Measurements from ENCODE around the gene MYH6.
"Not testable (repeated sequence)": the region's sequence is repeated elsewhere in the genome, so short reads cannot be mapped to it uniquely, and the experiment has no call there.

Gene MYH6

GRCh38 chr14:23407516-23408306, at the start of gene MYH6:
MYH6 (minus strand) TSS chr14:23408273; CDS start chr14:23407223, 1,050 bp downstream.
- DNase-seq (ENCODE audit: low read depth): no peak

GRCh38 chr14:23456883-23457586, 49.0 kb upstream of the MYH6 start:
- DNase-seq (ENCODE audit: low read depth): not testable (repeated sequence)

GRCh38 chr14:23454445-23454856, 46.4 kb upstream of the MYH6 start:
- DNase-seq (ENCODE audit: low read depth): no peak

GRCh38 chr14:23452237-23452636, 44.2 kb upstream of the MYH6 start:
- DNase-seq (ENCODE audit: low read depth): no peak

- DNase-seq (ENCODE audit: low read depth): no peak
Measured at GRCh38 chr14:23450379-23450778, 42.3 kb upstream of the MYH6 start.

- no peak for DNase-seq (ENCODE audit: low read depth)
Measured at GRCh38 chr14:23449314-23449713, 41.2 kb upstream of the MYH6 start.

GRCh38 chr14:23447361-23448350, 39.6 kb upstream of the MYH6 start:
- no peak for DNase-seq (ENCODE audit: low read depth)

GRCh38 chr14:23446291-23446851, 38.3 kb upstream of the MYH6 start:
- DNase-seq (ENCODE audit: low read depth): no peak

GRCh38 chr14:23445773-23446172, 37.7 kb upstream of the MYH6 start:
- no peak for DNase-seq (ENCODE audit: low read depth)

- no peak for DNase-seq (ENCODE audit: low read depth)
Measured at GRCh38 chr14:23444314-23444713, 36.2 kb upstream of the MYH6 start.

GRCh38 chr14:23443881-23444280, 35.8 kb upstream of the MYH6 start:
- DNase-seq (ENCODE audit: low read depth): no peak

- DNase-seq (ENCODE audit: low read depth): no peak
Measured at GRCh38 chr14:23443411-23443812, 35.3 kb upstream of the MYH6 start.

- DNase-seq (ENCODE audit: low read depth): no peak
Measured at GRCh38 chr14:23442721-23443356, 34.8 kb upstream of the MYH6 start.

- no peak for DNase-seq (ENCODE audit: low read depth)
Measured at GRCh38 chr14:23441076-23441475, 33.0 kb upstream of the MYH6 start.

- DNase-seq (ENCODE audit: low read depth): no peak
Measured at GRCh38 chr14:23439107-23439835, 31.2 kb upstream of the MYH6 start.

GRCh38 chr14:23438101-23438971, 30.3 kb upstream of the MYH6 start:
- no peak for DNase-seq (ENCODE audit: low read depth)

- no peak for DNase-seq (ENCODE audit: low read depth)
Measured at GRCh38 chr14:23437133-23438100, 29.3 kb upstream of the MYH6 start.

GRCh38 chr14:23436327-23437132, 28.5 kb upstream of the MYH6 start:
- no peak for DNase-seq (ENCODE audit: low read depth)
